Esophagus squamous epithelium (tissue), 5 donors: ENCODE data around the gene TROAP. TPM values are rescaled to one million over a fixed set of nuclear protein-coding genes. Genes with fewer than 3 reads are reported as not detected.

Experiments
- DNase-seq: peaks from one replicate; lab custom pipeline; 2025; lab: John Stamatoyannopoulos, UW
- H3K27ac ChIP-seq, 4 donors: fragments of 200-600 bp; sonication (generic); one replicate each; pipeline ENCODE4 v1.5.1; 2016 to 2019; ENCODE audit warnings: mild to moderate bottlenecking in 1 of 4
- H3K27me3 ChIP-seq, 4 donors: fragments of 200-600 bp; sonication (generic); 1 replicate in 3 of 4; 2 replicates in 1 of 4; pipeline versions ENCODE4 v1.5.1 to v1.6.0; 2017 to 2021; ENCODE audit warnings: antibody characterized with exemption in 1 of 4
- H3K36me3 ChIP-seq, 3 donors: fragments of 200-600 bp; sonication (generic); one replicate each; pipeline ENCODE4 v1.5.1; 2016 to 2019
- H3K4me1 ChIP-seq, 3 donors: fragments of 200-600 bp; sonication (generic); one replicate each; pipeline ENCODE4 v1.5.1; 2017 to 2019
- H3K4me3 ChIP-seq, 4 donors: fragments of 200-600 bp; sonication (generic); 1 replicate in 3 of 4; 2 replicates in 1 of 4; pipeline ENCODE4 v1.5.1; 2016 to 2019; ENCODE audit warnings: mild to moderate bottlenecking in 2 of 4, moderate library complexity in 1 of 4
- H3K9me3 ChIP-seq, 3 donors: fragments of 200-600 bp; sonication (generic); one replicate each; pipeline ENCODE4 v1.5.1; 2016 to 2019
- POLR2A ChIP-seq, 4 donors: fragments of 450-650 bp; IDR thresholded peaks; one replicate each; pipeline ENCODE4 v1.6.1; 2017; ENCODE audit warnings: antibody characterized with exemption in 4 of 4, mild to moderate bottlenecking in 4 of 4, moderate library complexity in 3 of 4
- WGBS, 2 donors: methylation state at CpG; one replicate each; pipeline ENCODE4 v1.1.5; 2018; 5-methylcytosine and 5-hydroxymethylcytosine counted together
- intact Hi-C: fragments of 100-400 bp; cut with DNase I; formaldehyde crosslinking; loops from one replicate; pipeline ENCODE4 v1.15.0; 2022
- total RNA-seq, 4 donors: library from RNA; depleted of rRNA; stranded (reverse); fragments of >200 nt; gene quantifications; one replicate each; pipeline ENCODE4 v1.1.0, GENCODE V29; 2016
- TF ChIP-seq, protein P1 (sequence below), 6 experiments: fragments of 450-650 bp in 4 of 6; fragments of 200-600 bp in 2 of 6; sonication (generic) in 2 of 6; IDR thresholded peaks; one replicate each; pipeline ENCODE4 v1.5.1; 2016 to 2019; ENCODE audit warnings: antibody characterized with exemption in 6 of 6, mild to moderate bottlenecking in 4 of 6, moderate library complexity in 4 of 6
- donor health status: DM: yes; HTN: yes; CAD: no.

TROAP gene
- total RNA-seq, 4 donors from 2014 or later, result 4.6 to 17.5 (median 8.8) TPM

DNA sequence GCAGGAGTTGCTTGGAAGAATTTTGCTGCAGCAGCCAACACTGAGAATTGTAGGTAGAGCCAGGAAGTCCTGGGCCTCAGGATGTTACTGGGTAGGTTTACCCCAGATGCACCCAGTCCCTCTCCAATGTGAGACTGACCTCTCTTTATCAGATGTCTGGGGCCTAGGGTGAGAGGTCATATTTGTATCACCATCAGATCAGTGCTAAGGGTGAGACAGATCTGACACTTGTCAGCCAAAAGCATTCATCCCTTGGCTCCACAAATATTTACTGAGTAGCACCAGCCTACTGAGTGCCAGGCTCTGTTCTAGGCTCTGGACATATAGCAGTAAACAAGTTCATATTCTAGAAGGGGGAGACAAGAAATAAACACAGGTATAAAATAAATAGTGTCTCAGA is 4.3 kb downstream of the TROAP start:
- H3K9me3 ChIP-seq, result no peaks in the 10 kb centered on the region
- H3K36me3 ChIP-seq, result peaks cover 0 to 8% (median 0%) of the 10 kb centered on the region in 3 donors
- no peak for TF ChIP-seq POLR2A (IDR thresholded peaks at IDR 0.05)
- TF ChIP-seq, protein P1, sequence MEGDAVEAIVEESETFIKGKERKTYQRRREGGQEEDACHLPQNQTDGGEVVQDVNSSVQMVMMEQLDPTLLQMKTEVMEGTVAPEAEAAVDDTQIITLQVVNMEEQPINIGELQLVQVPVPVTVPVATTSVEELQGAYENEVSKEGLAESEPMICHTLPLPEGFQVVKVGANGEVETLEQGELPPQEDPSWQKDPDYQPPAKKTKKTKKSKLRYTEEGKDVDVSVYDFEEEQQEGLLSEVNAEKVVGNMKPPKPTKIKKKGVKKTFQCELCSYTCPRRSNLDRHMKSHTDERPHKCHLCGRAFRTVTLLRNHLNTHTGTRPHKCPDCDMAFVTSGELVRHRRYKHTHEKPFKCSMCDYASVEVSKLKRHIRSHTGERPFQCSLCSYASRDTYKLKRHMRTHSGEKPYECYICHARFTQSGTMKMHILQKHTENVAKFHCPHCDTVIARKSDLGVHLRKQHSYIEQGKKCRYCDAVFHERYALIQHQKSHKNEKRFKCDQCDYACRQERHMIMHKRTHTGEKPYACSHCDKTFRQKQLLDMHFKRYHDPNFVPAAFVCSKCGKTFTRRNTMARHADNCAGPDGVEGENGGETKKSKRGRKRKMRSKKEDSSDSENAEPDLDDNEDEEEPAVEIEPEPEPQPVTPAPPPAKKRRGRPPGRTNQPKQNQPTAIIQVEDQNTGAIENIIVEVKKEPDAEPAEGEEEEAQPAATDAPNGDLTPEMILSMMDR (IDR thresholded peaks at IDR 0.05), result no peak
- H3K27ac ChIP-seq, result no peak overlapping the region
- DNase-seq, result no peak
- peaks cover 8 to 19% (median 8%) of the 10 kb centered on the region in 3 donors for H3K4me1 ChIP-seq
- peaks cover 0 to 19% (median 0%) of the 10 kb centered on the region in 4 donors for H3K27me3 ChIP-seq
- intact Hi-C loops, result no loop called here
- H3K4me3 ChIP-seq, result no peak overlapping the region

DNA sequence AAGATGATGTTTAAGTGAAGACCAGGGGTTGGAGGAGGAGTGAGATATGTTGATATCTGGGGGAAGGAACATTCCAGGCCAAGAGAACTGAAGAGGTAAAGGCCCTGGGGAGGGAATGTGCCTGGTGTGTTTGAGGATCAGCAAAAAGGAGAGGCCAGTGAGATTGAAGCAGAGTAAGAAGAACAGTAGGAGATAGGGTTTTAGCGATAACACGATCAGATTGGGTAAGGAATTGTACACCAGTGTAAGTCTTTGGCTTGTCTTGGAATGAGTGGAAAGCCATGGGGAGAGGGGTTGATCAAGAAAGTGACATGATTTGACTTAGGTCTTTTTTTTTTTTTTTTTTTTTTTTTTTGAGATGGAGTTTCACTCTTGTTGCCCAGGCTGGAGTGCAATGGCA is 4.8 kb downstream of the TROAP start:
- intact Hi-C loops, result no loop called here
- no peak overlapping the region for H3K4me3 ChIP-seq
- no peaks in the 10 kb centered on the region for H3K9me3 ChIP-seq
- no peak for TF ChIP-seq POLR2A (IDR thresholded peaks at IDR 0.05)
- TF ChIP-seq, protein P1 (IDR thresholded peaks at IDR 0.05), result no peak
- peaks cover 0 to 24% (median 0%) of the 10 kb centered on the region in 4 donors for H3K27me3 ChIP-seq
- peaks cover 0 to 8% (median 0%) of the 10 kb centered on the region in 3 donors for H3K36me3 ChIP-seq
- H3K27ac ChIP-seq, result no peak overlapping the region
- H3K4me1 ChIP-seq, result peaks cover 7 to 22% (median 10%) of the 10 kb centered on the region in 3 donors
- no peak for DNase-seq
- 89 to 96% methylated on average over 2 of the region's 2 CpGs for WGBS, 2 donors

DNA sequence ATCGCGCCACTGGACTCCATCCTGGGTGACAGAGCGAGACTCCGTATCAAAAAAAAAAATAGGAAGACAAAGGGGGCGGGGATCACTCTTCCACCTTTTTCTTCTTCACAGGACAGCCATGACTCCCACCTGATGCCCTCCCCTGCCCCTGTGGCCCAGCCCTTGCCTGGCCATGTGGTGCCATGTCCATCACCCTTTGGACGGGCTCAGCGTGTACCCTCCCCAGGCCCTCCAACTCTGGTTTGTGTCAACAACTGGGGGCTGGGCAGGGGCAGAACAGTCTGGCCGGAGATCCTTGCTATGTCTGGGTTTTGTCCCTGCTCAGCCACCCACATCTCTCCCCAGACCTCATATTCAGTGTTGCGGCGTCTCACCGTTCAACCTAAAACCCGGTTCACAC is 5.8 kb downstream of the TROAP start:
- Histone ChIP-seq H3K27me3 (peaks cover 0 to 33% (median 0%) of the 10 kb centered on the region in 4 donors), H3K9me3 (no peaks in the 10 kb centered on the region), H3K4me3 (no peak overlapping the region), H3K27ac (no peak overlapping the region), H3K36me3 (peaks cover 0 to 8% (median 0%) of the 10 kb centered on the region in 3 donors), H3K4me1 (peaks cover 1 to 20% (median 6%) of the 10 kb centered on the region in 3 donors)
- WGBS, 2 donors, result 90 to 94% methylated on average over 3 to 6 of the region's 12 CpGs
- no peak for TF ChIP-seq POLR2A (IDR thresholded peaks at IDR 0.05)
- TF ChIP-seq, protein P1 (IDR thresholded peaks at IDR 0.05), result no peak
- intact Hi-C loops, result no loop called here
- DNase-seq, result no peak

DNA sequence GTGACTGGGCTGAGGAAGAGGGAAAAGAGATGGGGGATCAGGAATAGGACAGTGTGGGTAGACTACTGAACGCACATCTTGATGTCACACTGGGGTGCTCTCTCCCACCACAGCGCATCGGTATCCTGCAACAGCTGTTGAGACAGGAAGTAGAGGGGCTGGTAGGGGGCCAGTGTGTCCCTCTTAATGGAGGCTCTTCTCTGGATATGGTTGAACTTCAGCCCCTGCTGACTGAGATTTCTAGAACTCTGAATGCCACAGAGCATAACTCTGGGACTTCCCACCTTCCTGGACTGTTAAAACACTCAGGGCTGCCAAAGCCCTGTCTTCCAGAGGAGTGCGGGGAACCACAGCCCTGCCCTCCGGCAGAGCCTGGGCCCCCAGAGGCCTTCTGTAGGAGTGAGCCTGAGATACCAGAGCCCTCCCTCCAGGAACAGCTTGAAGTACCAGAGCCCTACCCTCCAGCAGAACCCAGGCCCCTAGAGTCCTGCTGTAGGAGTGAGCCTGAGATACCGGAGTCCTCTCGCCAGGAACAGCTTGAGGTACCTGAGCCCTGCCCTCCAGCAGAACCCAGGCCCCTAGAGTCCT is 7.1 kb downstream of the TROAP start:
- 91 to 97% methylated on average over 3 to 5 of the region's 7 CpGs for WGBS, 2 donors

More for the DNA sequence above, 7.1 kb downstream of the TROAP start:
- peaks cover 0 to 8% (median 0%) of the 10 kb centered on the region in 3 donors for H3K36me3 ChIP-seq
- intact Hi-C loops, result no loop called here
- peaks cover 0 to 17% (median 5%) of the 10 kb centered on the region in 3 donors for H3K4me1 ChIP-seq
- TF ChIP-seq POLR2A (IDR thresholded peaks at IDR 0.05), result no peak
- TF ChIP-seq, protein P1 (IDR thresholded peaks at IDR 0.05), result no peak
- no peak for DNase-seq
- no peaks in the 10 kb centered on the region for H3K9me3 ChIP-seq
- H3K4me3 ChIP-seq, result no peak overlapping the region
- peaks cover 0 to 47% (median 6%) of the 10 kb centered on the region in 4 donors for H3K27me3 ChIP-seq
- no peak overlapping the region for H3K27ac ChIP-seq
